Bronchial epithelial cell (primary cell): ENCODE results near the gene MMP17. TPM values are rescaled to one million over a fixed set of nuclear protein-coding genes. Genes with fewer than 3 reads are reported as not detected.

Experiments used
- DNase-seq: peaks from one replicate; pipeline ENCODE4 v3.0.0-alpha.2; 2010; ENCODE audit warnings: low read depth
- FAIRE-seq: peaks from 2 replicates; lab custom pipeline; 2011; peaks lifted over from hg19 to GRCh38; lab: Jason Lieb, UNC
- H3K27me3 ChIP-seq: 2 replicates; pipeline ENCODE4 v1.5.1; 2011; ENCODE audit warnings: low read length; ENCODE audit not compliant: control insufficient read depth, insufficient read depth
- H3K36me3 ChIP-seq: 2 replicates; pipeline ENCODE4 v1.5.1; 2011; ENCODE audit warnings: low read length; ENCODE audit not compliant: control insufficient read depth, insufficient read depth
- H3K4me3 ChIP-seq: 2 replicates; pipeline ENCODE4 v1.5.1; 2011; ENCODE audit warnings: mild to moderate bottlenecking, low read depth, low read length, control low read depth
- CTCF ChIP-seq: IDR thresholded peaks from 2 replicates; pipeline ENCODE4 v1.5.1; 2011; ENCODE audit warnings: mild to moderate bottlenecking, moderate library complexity, low read length, control low read depth, inconsistent platforms; ENCODE audit not compliant: insufficient read depth, severe bottlenecking
- total RNA-seq: library from RNA; depleted of rRNA; stranded (reverse); fragments of >200 nt; gene quantifications from 2 replicates; pipeline ENCODE4 v1.2.1, GENCODE V29; 2014

MMP17 gene
- total RNA-seq, 1 donor from 2014 or later = 4.5 TPM

- Histone ChIP-seq H3K27me3 (no peaks in the 10 kb centered on the region), H3K36me3 (peaks cover 15% of the 10 kb centered on the region), H3K4me3 (no peak overlapping the region)
- peak; percentile 40 for FAIRE-seq
- no peak for DNase-seq
- TF ChIP-seq CTCF = no peak
These were observed 42.3 kb upstream of the MMP17 start for GRCh38 chr12:131785763-131786330.

GRCh38 chr12:131786331-131786730 is 41.9 kb upstream of the MMP17 start:
- DNase-seq (no peak), FAIRE-seq (no peak)
- Histone ChIP-seq H3K4me3 (no peak overlapping the region), H3K27me3 (no peaks in the 10 kb centered on the region), H3K36me3 (peaks cover 15% of the 10 kb centered on the region)
- no peak for TF ChIP-seq CTCF

- DNase-seq (no peak), FAIRE-seq (peak; percentile 66)
- Histone ChIP-seq H3K27me3 (no peaks in the 10 kb centered on the region), H3K4me3 (no peak overlapping the region), H3K36me3 (peaks cover 15% of the 10 kb centered on the region)
- TF ChIP-seq CTCF = no peak
These were observed 41.0 kb upstream of the MMP17 start for GRCh38 chr12:131787143-131787660.

GRCh38 chr12:131788070-131788469 is 40.1 kb upstream of the MMP17 start:
- DNase-seq (no peak), FAIRE-seq (no peak)
- Histone ChIP-seq H3K36me3 (peaks cover 18% of the 10 kb centered on the region), H3K27me3 (no peaks in the 10 kb centered on the region), H3K4me3 (no peak overlapping the region)
- no peak for TF ChIP-seq CTCF

GRCh38 chr12:131789638-131790037 is 38.6 kb upstream of the MMP17 start:
- Histone ChIP-seq H3K4me3 (no peak overlapping the region), H3K27me3 (no peaks in the 10 kb centered on the region), H3K36me3 (peaks cover 18% of the 10 kb centered on the region)
- DNase-seq (no peak), FAIRE-seq (peak; percentile 43)
- no peak for TF ChIP-seq CTCF
